K562 (cell line): ENCODE results near the gene SMIM10. TPM values are rescaled to one million over a fixed set of nuclear protein-coding genes. Genes with fewer than 3 reads are reported as not detected.

Source experiments
- ARID2 ChIP-seq: fragments of 450-650 bp; IDR thresholded peaks from 2 replicates; pipeline ENCODE4 v1.6.1; 2017; ENCODE audit warnings: antibody characterized with exemption, mild to moderate bottlenecking
- BRD4 ChIP-seq: fragments of 200-600 bp; sonication (generic); IDR thresholded peaks from 2 replicates; pipeline ENCODE4 v1.6.1; 2017; ENCODE audit warnings: inconsistent platforms
- CREBBP ChIP-seq: IDR thresholded peaks from one replicate; pipeline ENCODE4 v1.6.1; 2012; ENCODE audit warnings: low read depth, mild to moderate bottlenecking, control low read depth, inconsistent platforms, low read length
- DPF2 ChIP-seq: fragments of 450-650 bp; IDR thresholded peaks from 2 replicates; pipeline ENCODE4 v1.6.1; 2016
- E2F6 ChIP-seq, 2 experiments: IDR thresholded peaks; 2 replicates each; pipeline ENCODE4 v1.6.1; 2011; ENCODE audit warnings: borderline replicate concordance in 1 of 2, control low read depth in 1 of 2, low read depth in 1 of 2, low read length in 1 of 2, mild to moderate bottlenecking in 1 of 2, mixed read lengths in 1 of 2, moderate library complexity in 1 of 2; ENCODE audit not compliant: insufficient read depth in 1 of 2, insufficient read length in 1 of 2, poor library complexity in 1 of 2, severe bottlenecking in 1 of 2; ENCODE audit errors: extremely low read depth in 1 of 2
- ERF ChIP-seq: fragments of 450-650 bp; formaldehyde crosslinking; IDR thresholded peaks from 2 replicates; pipeline ENCODE4 v1.4.0; 2020; ENCODE audit warnings: mild to moderate bottlenecking, mixed read lengths
- HCFC1 ChIP-seq: IDR thresholded peaks from 2 replicates; pipeline ENCODE4 v1.6.1; 2012; ENCODE audit warnings: low read depth, low read length, improper control_type of control experiment
- MTA2 ChIP-seq: fragments of 450-650 bp; IDR thresholded peaks from 2 replicates; pipeline ENCODE4 v1.6.1; 2016; ENCODE audit warnings: low read depth
- NCOA2 ChIP-seq, 2 experiments: fragments of 450-650 bp; IDR thresholded peaks; 2 replicates each; pipeline ENCODE4 v1.6.1; 2018; ENCODE audit warnings: mild to moderate bottlenecking in 2 of 2, moderate library complexity in 1 of 2; ENCODE audit not compliant: partially characterized antibody in 2 of 2
- NFE2L1 ChIP-seq: fragments of 450-650 bp; IDR thresholded peaks from 2 replicates; pipeline ENCODE4 v1.6.1; 2016; ENCODE audit warnings: missing genetic modification characterization, low read depth, mild to moderate bottlenecking, missing compliant biosample characterization, moderate library complexity, borderline replicate concordance
- NFIX ChIP-seq: fragments of 250-450 bp; sonication (Bioruptor Pico); IDR thresholded peaks from 2 replicates; pipeline ENCODE4 v1.4.0; 2020; ENCODE audit warnings: low read depth, mild to moderate bottlenecking, moderate library complexity
- NR2C1 ChIP-seq, 2 experiments: fragments of 450-650 bp; IDR thresholded peaks; 2 replicates each; pipeline ENCODE4 v1.6.1; 2017; ENCODE audit warnings: mild to moderate bottlenecking in 2 of 2, antibody characterized with exemption in 1 of 2, inconsistent platforms in 1 of 2, missing compliant biosample characterization in 1 of 2, missing genetic modification characterization in 1 of 2
- PRDM10 ChIP-seq: fragments of 450-650 bp; IDR thresholded peaks from 2 replicates; pipeline ENCODE4 v1.6.1; 2018; ENCODE audit not compliant: partially characterized antibody
- SMAD3 ChIP-seq: fragments of 450-650 bp; formaldehyde crosslinking; conservative IDR thresholded peaks from 2 replicates; pipeline ENCODE4 v1.4.0; 2020; ENCODE audit warnings: mild to moderate bottlenecking
- SOX6 ChIP-seq: fragments of 450-650 bp; IDR thresholded peaks from 2 replicates; pipeline ENCODE4 v1.6.1; 2014; ENCODE audit warnings: mild to moderate bottlenecking
- TCF15 ChIP-seq: fragments of 250-450 bp; sonication (Bioruptor Pico); IDR thresholded peaks from 2 replicates; pipeline ENCODE4 v1.8.0; 2022; ENCODE audit warnings: moderate library complexity, mild to moderate bottlenecking, inconsistent platforms
- TSC22D4 ChIP-seq: fragments of 450-650 bp; IDR thresholded peaks from 2 replicates; pipeline ENCODE4 v1.6.1; 2016; ENCODE audit warnings: missing genetic modification characterization, missing biosample characterization, control low read depth
- ZNF232 ChIP-seq: sonication (generic); formaldehyde crosslinking; IDR thresholded peaks from 2 replicates; pipeline ENCODE4 v1.8.0; 2022; ENCODE audit warnings: mild to moderate bottlenecking, missing genetic modification reagents
- ZNF354B ChIP-seq: fragments of 250-450 bp; sonication (Bioruptor Pico); IDR thresholded peaks from 2 replicates; pipeline ENCODE4 v1.4.0; 2020
- ZNF431 ChIP-seq: sonication (generic); formaldehyde crosslinking; IDR thresholded peaks from 2 replicates; pipeline ENCODE4 v1.8.0; 2022; ENCODE audit warnings: mild to moderate bottlenecking, missing genetic modification reagents
- ZNF551 ChIP-seq: fragments of 250-450 bp; sonication (Bioruptor Pico); IDR thresholded peaks from 2 replicates; pipeline ENCODE4 v1.5.0; 2021; ENCODE audit warnings: mild to moderate bottlenecking, moderate library complexity
- ZNF717 ChIP-seq: fragments of 250-450 bp; sonication (Bioruptor Pico); IDR thresholded peaks from 2 replicates; pipeline ENCODE4 v1.5.0; 2021
- polyA plus RNA-seq, 8 experiments: library from polyadenylated mRNA; depleted of rRNA in 4 of 8; stranded (reverse) in 5 of 8; unstranded in 3 of 8; fragments of >200 nt; fragmentation: Nextera tagmentation in 2 of 8; fragmentation: Illumina TruSeq in 1 of 8; extraction: Ambion mirVana in 2 of 8; extraction: Trizol in 1 of 8; gene quantifications; 2 replicates each; pipeline versions ENCODE4 v1.2.1 to v1.2.3, GENCODE V29; 2011 to 2014; ENCODE audit warnings: inconsistent platforms in 1 of 8, missing spikeins in 1 of 8
- total RNA-seq, 7 experiments: library from RNA; depleted of rRNA in 6 of 7; stranded (reverse); fragments of >200 nt in 6 of 7; fragmentation: Illumina TruSeq in 2 of 7; extraction: Trizol in 2 of 7; gene quantifications; 2 replicates each; pipeline versions ENCODE4 v1.2.1 to v1.2.3, GENCODE V29; 2011 to 2021; ENCODE audit warnings: low replicate concordance in 1 of 7

The SMIM10 gene
- total and polyA plus RNA-seq, 9 of the 15 experiments (the other 6 are each of a cell fraction or from before 2014, with no cell fraction given): 2.1 to 25.3 (median 16.4) TPM

GRCh38 chrX:135003876-135004623 lies 13.3 kb downstream of the SMIM10 start (continued):
- peak; percentile 67 for TF ChIP-seq PRDM10
- no peak for TF ChIP-seq ZNF717 (CRISPR knock-in tag)
- peak in 1 of 2 experiments; percentile 21 for TF ChIP-seq E2F6 (IDR thresholded peaks at IDR 0.05; ENCODE audit: borderline replicate concordance in 1 of 2, extremely low read depth in 1 of 2, insufficient read depth in 1 of 2, insufficient read length in 1 of 2, low read depth in 1 of 2, low read length in 1 of 2, poor library complexity in 1 of 2, severe bottlenecking in 1 of 2)
- TF ChIP-seq ERF (CRISPR knock-in tag): no peak
- no peak for TF ChIP-seq MTA2
- TF ChIP-seq SMAD3: no peak
- no peak for TF ChIP-seq ZNF232
- no peak for TF ChIP-seq NR2C1 (IDR thresholded peaks at IDR 0.05)
- TF ChIP-seq NR2C1 (tag; IDR thresholded peaks at IDR 0.05): no peak
- TF ChIP-seq NFIX (CRISPR knock-in tag): no peak
- TF ChIP-seq BRD4: no peak
- no peak for TF ChIP-seq DPF2
- TF ChIP-seq TSC22D4 (tag): no peak
- TF ChIP-seq ZNF354B (CRISPR knock-in tag): no peak
- no peak for TF ChIP-seq TCF15 (CRISPR knock-in tag)
- TF ChIP-seq CREBBP: no peak
- no peak for TF ChIP-seq ZNF431
- no peak for TF ChIP-seq ZNF551 (CRISPR knock-in tag)
- TF ChIP-seq NCOA2 (IDR thresholded peaks at IDR 0.05; ENCODE audit: partially characterized antibody in 2 of 2): no peak
- no peak for TF ChIP-seq HCFC1
- TF ChIP-seq SOX6: no peak
- no peak for TF ChIP-seq NFE2L1 (tag)
- no peak for TF ChIP-seq ARID2
